HEK293 (cell line): Measurements from ENCODE around the gene GNPTG.

Experiments used
- ZNF169 ChIP-seq: fragments of 450-650 bp; formaldehyde crosslinking; IDR thresholded peaks from 2 replicates; pipeline ENCODE4 v1.5.1; 2016; ENCODE audit warnings: missing biosample characterization, missing genetic modification characterization
- ZNF211 ChIP-seq: fragments of 450-650 bp; formaldehyde crosslinking; IDR thresholded peaks from 2 replicates; pipeline ENCODE4 v1.5.1; 2016; ENCODE audit warnings: low read depth, missing biosample characterization, missing genetic modification characterization
- ZNF24 ChIP-seq: fragments of 450-650 bp; formaldehyde crosslinking; IDR thresholded peaks from 2 replicates; pipeline ENCODE4 v1.5.1; 2016; ENCODE audit warnings: missing biosample characterization, missing genetic modification characterization
- ZNF302 ChIP-seq: fragments of 450-650 bp; formaldehyde crosslinking; IDR thresholded peaks from 2 replicates; pipeline ENCODE4 v1.5.1; 2016; ENCODE audit warnings: missing biosample characterization, missing genetic modification characterization, low read depth
- ZNF623 ChIP-seq: fragments of 450-650 bp; formaldehyde crosslinking; IDR thresholded peaks from 2 replicates; pipeline ENCODE4 v1.5.1; 2016; ENCODE audit warnings: missing biosample characterization, missing genetic modification characterization
- ZNF670 ChIP-seq: fragments of 450-650 bp; formaldehyde crosslinking; IDR thresholded peaks from 2 replicates; pipeline ENCODE4 v1.5.1; 2016; ENCODE audit warnings: missing biosample characterization, missing genetic modification characterization, low read depth
- TF ChIP-seq, protein P1 (sequence below): fragments of 450-650 bp; formaldehyde crosslinking; IDR thresholded peaks from 2 replicates; pipeline ENCODE4 v1.5.1; 2016; ENCODE audit warnings: missing biosample characterization, missing genetic modification characterization
- TF ChIP-seq, protein P2 (sequence below): fragments of 450-650 bp; formaldehyde crosslinking; IDR thresholded peaks from 2 replicates; pipeline ENCODE4 v1.5.1; 2016; ENCODE audit warnings: missing biosample characterization, missing genetic modification characterization
- TF ChIP-seq, protein P3 (sequence below): fragments of 450-650 bp; formaldehyde crosslinking; conservative IDR thresholded peaks from 2 replicates; pipeline ENCODE4 v1.5.1; 2016; ENCODE audit warnings: low read depth, missing biosample characterization, missing genetic modification characterization
- TF ChIP-seq, protein P4 (sequence below): sonication (generic); formaldehyde crosslinking; IDR thresholded peaks from 2 replicates; pipeline ENCODE4 v1.8.1; 2022; ENCODE audit warnings: mild to moderate bottlenecking, moderate library complexity, missing genetic modification reagents

DNA sequence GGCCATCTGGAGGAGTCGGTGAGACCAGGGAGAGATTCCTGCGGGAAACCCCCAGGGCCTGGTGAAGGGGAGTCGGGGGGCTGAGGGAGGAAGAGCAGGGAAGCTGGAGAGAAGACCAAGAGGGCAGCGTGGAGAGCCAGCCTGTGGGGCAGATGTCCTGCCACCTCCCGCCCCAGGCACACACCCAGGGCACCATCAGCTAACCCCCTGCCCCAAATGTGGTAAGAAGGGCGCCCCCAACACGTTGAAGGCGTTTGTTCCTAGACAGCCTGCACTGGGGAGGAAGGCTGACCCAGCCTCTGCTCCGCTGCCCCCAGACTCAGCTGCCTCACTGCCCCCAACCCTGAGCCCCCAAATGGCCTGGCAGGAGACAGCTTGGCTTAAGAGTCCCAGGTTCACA lies 17.0 kb upstream of the GNPTG start:
- TF ChIP-seq, protein P1, sequence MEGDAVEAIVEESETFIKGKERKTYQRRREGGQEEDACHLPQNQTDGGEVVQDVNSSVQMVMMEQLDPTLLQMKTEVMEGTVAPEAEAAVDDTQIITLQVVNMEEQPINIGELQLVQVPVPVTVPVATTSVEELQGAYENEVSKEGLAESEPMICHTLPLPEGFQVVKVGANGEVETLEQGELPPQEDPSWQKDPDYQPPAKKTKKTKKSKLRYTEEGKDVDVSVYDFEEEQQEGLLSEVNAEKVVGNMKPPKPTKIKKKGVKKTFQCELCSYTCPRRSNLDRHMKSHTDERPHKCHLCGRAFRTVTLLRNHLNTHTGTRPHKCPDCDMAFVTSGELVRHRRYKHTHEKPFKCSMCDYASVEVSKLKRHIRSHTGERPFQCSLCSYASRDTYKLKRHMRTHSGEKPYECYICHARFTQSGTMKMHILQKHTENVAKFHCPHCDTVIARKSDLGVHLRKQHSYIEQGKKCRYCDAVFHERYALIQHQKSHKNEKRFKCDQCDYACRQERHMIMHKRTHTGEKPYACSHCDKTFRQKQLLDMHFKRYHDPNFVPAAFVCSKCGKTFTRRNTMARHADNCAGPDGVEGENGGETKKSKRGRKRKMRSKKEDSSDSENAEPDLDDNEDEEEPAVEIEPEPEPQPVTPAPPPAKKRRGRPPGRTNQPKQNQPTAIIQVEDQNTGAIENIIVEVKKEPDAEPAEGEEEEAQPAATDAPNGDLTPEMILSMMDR (tag by site-specific recombination) = no peak
- TF ChIP-seq ZNF24 (tag by site-specific recombination) (no peak), ZNF302 (tag by site-specific recombination) (no peak), ZNF670 (tag by site-specific recombination) (no peak), ZNF211 (tag by site-specific recombination) (no peak), ZNF169 (tag by site-specific recombination) (no peak), ZNF623 (tag by site-specific recombination) (no peak)
- TF ChIP-seq, protein P2, sequence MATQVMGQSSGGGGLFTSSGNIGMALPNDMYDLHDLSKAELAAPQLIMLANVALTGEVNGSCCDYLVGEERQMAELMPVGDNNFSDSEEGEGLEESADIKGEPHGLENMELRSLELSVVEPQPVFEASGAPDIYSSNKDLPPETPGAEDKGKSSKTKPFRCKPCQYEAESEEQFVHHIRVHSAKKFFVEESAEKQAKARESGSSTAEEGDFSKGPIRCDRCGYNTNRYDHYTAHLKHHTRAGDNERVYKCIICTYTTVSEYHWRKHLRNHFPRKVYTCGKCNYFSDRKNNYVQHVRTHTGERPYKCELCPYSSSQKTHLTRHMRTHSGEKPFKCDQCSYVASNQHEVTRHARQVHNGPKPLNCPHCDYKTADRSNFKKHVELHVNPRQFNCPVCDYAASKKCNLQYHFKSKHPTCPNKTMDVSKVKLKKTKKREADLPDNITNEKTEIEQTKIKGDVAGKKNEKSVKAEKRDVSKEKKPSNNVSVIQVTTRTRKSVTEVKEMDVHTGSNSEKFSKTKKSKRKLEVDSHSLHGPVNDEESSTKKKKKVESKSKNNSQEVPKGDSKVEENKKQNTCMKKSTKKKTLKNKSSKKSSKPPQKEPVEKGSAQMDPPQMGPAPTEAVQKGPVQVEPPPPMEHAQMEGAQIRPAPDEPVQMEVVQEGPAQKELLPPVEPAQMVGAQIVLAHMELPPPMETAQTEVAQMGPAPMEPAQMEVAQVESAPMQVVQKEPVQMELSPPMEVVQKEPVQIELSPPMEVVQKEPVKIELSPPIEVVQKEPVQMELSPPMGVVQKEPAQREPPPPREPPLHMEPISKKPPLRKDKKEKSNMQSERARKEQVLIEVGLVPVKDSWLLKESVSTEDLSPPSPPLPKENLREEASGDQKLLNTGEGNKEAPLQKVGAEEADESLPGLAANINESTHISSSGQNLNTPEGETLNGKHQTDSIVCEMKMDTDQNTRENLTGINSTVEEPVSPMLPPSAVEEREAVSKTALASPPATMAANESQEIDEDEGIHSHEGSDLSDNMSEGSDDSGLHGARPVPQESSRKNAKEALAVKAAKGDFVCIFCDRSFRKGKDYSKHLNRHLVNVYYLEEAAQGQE (tag by site-specific recombination) = no peak
- TF ChIP-seq, protein P3, sequence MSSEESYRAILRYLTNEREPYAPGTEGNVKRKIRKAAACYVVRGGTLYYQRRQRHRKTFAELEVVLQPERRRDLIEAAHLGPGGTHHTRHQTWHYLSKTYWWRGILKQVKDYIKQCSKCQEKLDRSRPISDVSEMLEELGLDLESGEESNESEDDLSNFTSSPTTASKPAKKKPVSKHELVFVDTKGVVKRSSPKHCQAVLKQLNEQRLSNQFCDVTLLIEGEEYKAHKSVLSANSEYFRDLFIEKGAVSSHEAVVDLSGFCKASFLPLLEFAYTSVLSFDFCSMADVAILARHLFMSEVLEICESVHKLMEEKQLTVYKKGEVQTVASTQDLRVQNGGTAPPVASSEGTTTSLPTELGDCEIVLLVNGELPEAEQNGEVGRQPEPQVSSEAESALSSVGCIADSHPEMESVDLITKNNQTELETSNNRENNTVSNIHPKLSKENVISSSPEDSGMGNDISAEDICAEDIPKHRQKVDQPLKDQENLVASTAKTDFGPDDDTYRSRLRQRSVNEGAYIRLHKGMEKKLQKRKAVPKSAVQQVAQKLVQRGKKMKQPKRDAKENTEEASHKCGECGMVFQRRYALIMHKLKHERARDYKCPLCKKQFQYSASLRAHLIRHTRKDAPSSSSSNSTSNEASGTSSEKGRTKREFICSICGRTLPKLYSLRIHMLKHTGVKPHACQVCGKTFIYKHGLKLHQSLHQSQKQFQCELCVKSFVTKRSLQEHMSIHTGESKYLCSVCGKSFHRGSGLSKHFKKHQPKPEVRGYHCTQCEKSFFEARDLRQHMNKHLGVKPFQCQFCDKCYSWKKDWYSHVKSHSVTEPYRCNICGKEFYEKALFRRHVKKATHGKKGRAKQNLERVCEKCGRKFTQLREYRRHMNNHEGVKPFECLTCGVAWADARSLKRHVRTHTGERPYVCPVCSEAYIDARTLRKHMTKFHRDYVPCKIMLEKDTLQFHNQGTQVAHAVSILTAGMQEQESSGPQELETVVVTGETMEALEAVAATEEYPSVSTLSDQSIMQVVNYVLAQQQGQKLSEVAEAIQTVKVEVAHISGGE (tag by site-specific recombination) = no peak
- TF ChIP-seq, protein P4, sequence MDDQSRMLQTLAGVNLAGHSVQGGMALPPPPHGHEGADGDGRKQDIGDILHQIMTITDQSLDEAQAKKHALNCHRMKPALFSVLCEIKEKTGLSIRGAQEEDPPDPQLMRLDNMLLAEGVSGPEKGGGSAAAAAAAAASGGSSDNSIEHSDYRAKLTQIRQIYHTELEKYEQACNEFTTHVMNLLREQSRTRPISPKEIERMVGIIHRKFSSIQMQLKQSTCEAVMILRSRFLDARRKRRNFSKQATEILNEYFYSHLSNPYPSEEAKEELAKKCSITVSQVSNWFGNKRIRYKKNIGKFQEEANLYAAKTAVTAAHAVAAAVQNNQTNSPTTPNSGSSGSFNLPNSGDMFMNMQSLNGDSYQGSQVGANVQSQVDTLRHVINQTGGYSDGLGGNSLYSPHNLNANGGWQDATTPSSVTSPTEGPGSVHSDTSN = no peak
